IPS-20b (cell line): ENCODE results near the gene PCDHA10.
A peak's percentile ranks its signal among the peaks of the same experiment; 100 is the strongest.
"Not testable (repeated sequence)": the region's sequence is repeated elsewhere in the genome, so short reads cannot be mapped to it uniquely, and the experiment has no call there.

Experiments
- H3K27ac ChIP-seq: one replicate; pipeline ENCODE4 v1.5.1; 2013; ENCODE audit warnings: low read length
- H3K27me3 ChIP-seq: 2 replicates; pipeline ENCODE4 v1.6.1; 2013; ENCODE audit warnings: mild to moderate bottlenecking, low read length, inconsistent platforms; ENCODE audit not compliant: insufficient read depth
- H3K36me3 ChIP-seq: 2 replicates; pipeline ENCODE4 v1.6.1; 2013; ENCODE audit warnings: low read depth, mild to moderate bottlenecking, inconsistent platforms, low read length, moderate library complexity; ENCODE audit not compliant: insufficient read depth
- H3K4me1 ChIP-seq: 2 replicates; pipeline ENCODE4 v1.6.1; 2013; ENCODE audit warnings: mild to moderate bottlenecking, control low read depth, inconsistent platforms, low read length, moderate library complexity; ENCODE audit not compliant: insufficient read depth
- H3K4me3 ChIP-seq: 2 replicates; pipeline ENCODE4 v1.5.1; 2013; ENCODE audit warnings: mild to moderate bottlenecking, low read length, inconsistent platforms
- H3K9ac ChIP-seq: 2 replicates; pipeline ENCODE4 v1.6.1; 2013; ENCODE audit warnings: low read depth, mild to moderate bottlenecking, inconsistent platforms, low read length, moderate library complexity
- H3K9me3 ChIP-seq: 2 replicates; pipeline ENCODE4 v1.6.1; 2013; ENCODE audit warnings: mild to moderate bottlenecking, low read depth, low read length, inconsistent platforms; ENCODE audit not compliant: insufficient read depth

PCDHA10 gene

GRCh38 chr5:140855772-140856674, at the start of gene PCDHA10:
PCDHA10 (plus strand) TSS chr5:140855897; CDS start chr5:140856049, 152 bp downstream.
- H3K27ac ChIP-seq = no peak within 1 kb of the TSS
- no peaks in the 10 kb centered on the region for H3K4me1 ChIP-seq
- H3K9ac ChIP-seq = no peak within 1 kb of the TSS
- peaks cover 23% of the 10 kb centered on the region for H3K9me3 ChIP-seq
- no peaks in the 10 kb centered on the region for H3K36me3 ChIP-seq
- no peak within 1 kb of the TSS; the same call in 1 of the 2 replicates for H3K4me3 ChIP-seq
- no peaks in the 10 kb centered on the region for H3K27me3 ChIP-seq

GRCh38 chr5:140806834-140807775, 48.6 kb upstream of the PCDHA10 start, which contains the start of gene PCDHA4:
PCDHA4 (plus strand) TSS chr5:140807068.
- Histone ChIP-seq H3K36me3 (no peaks in the 10 kb centered on the region), H3K9ac (no peak within 1 kb of the TSS), H3K4me1 (no peaks in the 10 kb centered on the region), H3K9me3 (peaks cover 32% of the 10 kb centered on the region; the same call in 1 of the 2 replicates), H3K27me3 (no peaks in the 10 kb centered on the region), H3K27ac (no peak within 1 kb of the TSS), H3K4me3 (peak within 1 kb of the TSS; percentile 38)

GRCh38 chr5:140808241-140808888, 47.3 kb upstream of the PCDHA10 start:
- H3K36me3 ChIP-seq, H3K9ac ChIP-seq, H3K4me1 ChIP-seq, H3K4me3 ChIP-seq, H3K27ac ChIP-seq, H3K27me3 ChIP-seq: not testable (repeated sequence)
- peaks cover 29% of the 10 kb centered on the region; the same call in 1 of the 2 replicates for H3K9me3 ChIP-seq

GRCh38 chr5:140808889-140809291, 46.8 kb upstream of the PCDHA10 start:
- H3K27ac ChIP-seq = no peak overlapping the region
- no peaks in the 10 kb centered on the region for H3K36me3 ChIP-seq
- no peak overlapping the region for H3K9ac ChIP-seq
- H3K4me1 ChIP-seq = no peaks in the 10 kb centered on the region
- H3K9me3 ChIP-seq = peaks cover 24% of the 10 kb centered on the region; the same call in 1 of the 2 replicates
- H3K27me3 ChIP-seq = no peaks in the 10 kb centered on the region
- no peak overlapping the region for H3K4me3 ChIP-seq

- peaks cover 50% of the 10 kb centered on the region; the same call in 1 of the 2 replicates for H3K9me3 ChIP-seq
- H3K9ac ChIP-seq = no peak within 1 kb of the TSS
- H3K27me3 ChIP-seq = no peaks in the 10 kb centered on the region
- no peaks in the 10 kb centered on the region for H3K4me1 ChIP-seq
- no peak within 1 kb of the TSS for H3K4me3 ChIP-seq
- no peaks in the 10 kb centered on the region for H3K36me3 ChIP-seq
- no peak within 1 kb of the TSS for H3K27ac ChIP-seq
Observed at GRCh38 chr5:140821375-140822280, 34.1 kb upstream of the PCDHA10 start, which contains the start of gene PCDHA5. PCDHA5 (plus strand) TSS chr5:140821613.

- H3K4me3 ChIP-seq = no peak overlapping the region
- H3K27ac ChIP-seq = no peak overlapping the region
- H3K9me3 ChIP-seq = peaks cover 48% of the 10 kb centered on the region; the same call in 1 of the 2 replicates
- H3K9ac ChIP-seq = no peak overlapping the region
- H3K27me3 ChIP-seq = no peaks in the 10 kb centered on the region
- H3K4me1 ChIP-seq = no peaks in the 10 kb centered on the region
- H3K36me3 ChIP-seq = no peaks in the 10 kb centered on the region
Observed at GRCh38 chr5:140822281-140822629, 33.4 kb upstream of the PCDHA10 start.

- not testable (repeated sequence) for H3K27ac ChIP-seq, H3K4me3 ChIP-seq, H3K36me3 ChIP-seq, H3K4me1 ChIP-seq, H3K27me3 ChIP-seq, H3K9ac ChIP-seq
- peaks cover 48% of the 10 kb centered on the region; the same call in 1 of the 2 replicates for H3K9me3 ChIP-seq
Observed at GRCh38 chr5:140822969-140823368, 32.7 kb upstream of the PCDHA10 start.

- Histone ChIP-seq H3K9me3 (peaks cover 49% of the 10 kb centered on the region; the same call in 1 of the 2 replicates), H3K27me3 (no peaks in the 10 kb centered on the region), H3K9ac (no peak overlapping the region), H3K36me3 (no peaks in the 10 kb centered on the region), H3K4me3 (no peak overlapping the region), H3K27ac (no peak overlapping the region), H3K4me1 (no peaks in the 10 kb centered on the region)
Observed at GRCh38 chr5:140823475-140823874, 32.2 kb upstream of the PCDHA10 start.

GRCh38 chr5:140827704-140828361, 27.9 kb upstream of the PCDHA10 start, which contains the start of gene PCDHA6:
PCDHA6 (plus strand) TSS chr5:140827960; CDS start chr5:140828092, 132 bp downstream.
- no peaks in the 10 kb centered on the region for H3K36me3 ChIP-seq
- H3K9ac ChIP-seq = no peak within 1 kb of the TSS
- peaks cover 41% of the 10 kb centered on the region; the same call in 1 of the 2 replicates for H3K9me3 ChIP-seq
- H3K27me3 ChIP-seq = no peaks in the 10 kb centered on the region
- H3K4me3 ChIP-seq = no peak within 1 kb of the TSS
- H3K27ac ChIP-seq = no peak within 1 kb of the TSS
- H3K4me1 ChIP-seq = no peaks in the 10 kb centered on the region

- H3K4me3 ChIP-seq = no peak overlapping the region
- no peak overlapping the region for H3K9ac ChIP-seq
Observed at GRCh38 chr5:140828362-140828737, 27.3 kb upstream of the PCDHA10 start.

More at GRCh38 chr5:140828362-140828737, 27.3 kb upstream of the PCDHA10 start:
- no peaks in the 10 kb centered on the region for H3K27me3 ChIP-seq
- no peaks in the 10 kb centered on the region for H3K36me3 ChIP-seq
- no peak overlapping the region for H3K27ac ChIP-seq
- no peaks in the 10 kb centered on the region for H3K4me1 ChIP-seq
- peaks cover 45% of the 10 kb centered on the region; the same call in 1 of the 2 replicates for H3K9me3 ChIP-seq
